ENCODE results near the gene TMEM208. TPM values are rescaled to one million over a fixed set of nuclear protein-coding genes. Genes with fewer than 3 reads are reported as not detected.

Gene TMEM208
- total and polyA plus RNA-seq, 2 of the 8 experiments (the other 6 are each of a cell fraction or from before 2014, with no cell fraction given) = 37.7 to 100.0 TPM

DNA sequence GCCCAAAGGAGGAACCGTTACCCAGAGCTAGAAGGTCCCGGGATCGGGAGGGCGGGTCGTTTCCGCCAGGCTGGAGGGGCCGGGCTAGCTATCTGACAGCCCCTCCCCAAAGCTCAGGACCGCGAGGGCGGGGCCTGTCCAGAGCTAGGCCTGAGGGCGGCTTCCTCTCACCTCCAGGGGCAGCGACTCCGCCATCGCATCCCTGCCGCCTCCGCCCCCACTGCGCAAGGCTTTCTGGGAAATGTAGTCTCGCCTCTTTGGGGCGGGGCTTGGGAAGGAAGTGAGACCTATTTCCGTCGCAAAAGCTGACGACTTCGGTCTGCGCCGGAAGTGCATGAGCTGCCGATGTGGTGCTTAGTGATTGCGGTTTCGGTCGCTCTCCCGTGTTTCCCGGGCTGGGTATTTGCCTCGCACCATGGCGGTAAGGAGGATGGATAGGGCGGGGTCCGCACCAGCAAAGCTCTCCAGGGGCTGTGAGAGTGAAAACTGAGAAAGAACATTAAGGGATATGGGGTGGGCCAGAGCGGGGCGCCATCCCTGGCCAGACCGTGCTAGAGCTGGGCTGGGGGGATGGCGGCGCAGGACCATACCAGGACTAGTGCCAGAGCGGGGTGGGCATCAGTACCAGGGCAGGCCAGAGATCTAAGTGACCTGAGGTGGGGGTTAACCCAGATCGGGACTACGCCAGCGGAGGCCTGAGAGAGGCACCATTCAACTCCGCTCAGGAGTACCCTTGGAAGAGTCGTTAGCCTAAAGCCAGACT lies at the start of gene TMEM208 (continued):
- no peak for TF ChIP-seq BACH1 (IDR thresholded peaks at IDR 0.05; ENCODE audit: low read length)
- peak; percentile 100 for TF ChIP-seq CREB1 (IDR thresholded peaks at IDR 0.05)
- TF ChIP-seq ASH2L (IDR thresholded peaks at IDR 0.05; ENCODE audit: low read length) = peak; percentile 86
- TF ChIP-seq KDM5A (IDR thresholded peaks at IDR 0.05; ENCODE audit: low read length) = peak; percentile 98
- TF ChIP-seq TAF7 (optimal IDR thresholded peaks at IDR 0.05; ENCODE audit: borderline replicate concordance, low read depth, low read length) = peak; percentile 44
- peak; percentile 94 for TF ChIP-seq POLR2AphosphoS5 (IDR thresholded peaks at IDR 0.05; ENCODE audit: low read depth, low read length)
- TF ChIP-seq SIRT6 (IDR thresholded peaks at IDR 0.05; ENCODE audit: low read length) = no peak
- peak; percentile 72 for TF ChIP-seq TBP (IDR thresholded peaks at IDR 0.05; ENCODE audit: low read depth, low read length)
- TF ChIP-seq SIX5 (IDR thresholded peaks at IDR 0.05; ENCODE audit: low read depth, low read length) = peak; percentile 89
- TF ChIP-seq SUZ12 (IDR thresholded peaks at IDR 0.05; ENCODE audit: low read length) = no peak
- TF ChIP-seq TCF12 (IDR thresholded peaks at IDR 0.05; ENCODE audit: low read depth, low read length) = no peak
- TF ChIP-seq GTF2F1 (IDR thresholded peaks at IDR 0.05; ENCODE audit: borderline replicate concordance, low read depth, low read length) = no peak; the same call in 1 of the 2 replicates
- TF ChIP-seq ZNF274 (IDR thresholded peaks at IDR 0.05; ENCODE audit: borderline replicate concordance, extremely low read depth, low read length) = no peak
- TF ChIP-seq BCL11A (IDR thresholded peaks at IDR 0.05; ENCODE audit: low read depth in 2 of 2, low read length in 2 of 2) = no peak
- peak; percentile 88; the same call in 1 of the 2 replicates for TF ChIP-seq EGR1 (IDR thresholded peaks at IDR 0.05; ENCODE audit: borderline replicate concordance, low read depth, low read length)
- no peak for TF ChIP-seq HDAC6 (IDR thresholded peaks at IDR 0.05; ENCODE audit: low read depth, low read length)
- no peak for TF ChIP-seq RFX5 (IDR thresholded peaks at IDR 0.05; ENCODE audit: borderline replicate concordance, low read depth, low read length)
- no peak for TF ChIP-seq RNF2 (IDR thresholded peaks at IDR 0.05; ENCODE audit: borderline replicate concordance, low read depth, low read length, missing control alignments, poor library complexity, severe bottlenecking)
- peak; percentile 66 to 94 for TF ChIP-seq POLR2A (IDR thresholded peaks at IDR 0.05; ENCODE audit: control extremely low read depth in 1 of 2, low read depth in 2 of 2, low read length in 2 of 2)
- no peak for TF ChIP-seq RAD21 (IDR thresholded peaks at IDR 0.05 in 1 of 2, conservative IDR thresholded peaks at IDR 0.05 in 1 of 2; ENCODE audit: low read depth in 2 of 2, low read length in 2 of 2)
- TF ChIP-seq TEAD4 (IDR thresholded peaks at IDR 0.05; ENCODE audit: low read depth, low read length) = no peak
- TF ChIP-seq SAP30 (IDR thresholded peaks at IDR 0.05; ENCODE audit: insufficient read depth, insufficient replicate concordance, low read length) = peak; percentile 82
- TF ChIP-seq, protein P1, sequence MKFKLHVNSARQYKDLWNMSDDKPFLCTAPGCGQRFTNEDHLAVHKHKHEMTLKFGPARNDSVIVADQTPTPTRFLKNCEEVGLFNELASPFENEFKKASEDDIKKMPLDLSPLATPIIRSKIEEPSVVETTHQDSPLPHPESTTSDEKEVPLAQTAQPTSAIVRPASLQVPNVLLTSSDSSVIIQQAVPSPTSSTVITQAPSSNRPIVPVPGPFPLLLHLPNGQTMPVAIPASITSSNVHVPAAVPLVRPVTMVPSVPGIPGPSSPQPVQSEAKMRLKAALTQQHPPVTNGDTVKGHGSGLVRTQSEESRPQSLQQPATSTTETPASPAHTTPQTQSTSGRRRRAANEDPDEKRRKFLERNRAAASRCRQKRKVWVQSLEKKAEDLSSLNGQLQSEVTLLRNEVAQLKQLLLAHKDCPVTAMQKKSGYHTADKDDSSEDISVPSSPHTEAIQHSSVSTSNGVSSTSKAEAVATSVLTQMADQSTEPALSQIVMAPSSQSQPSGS (IDR thresholded peaks at IDR 0.05; ENCODE audit: low read length) = no peak; the same call in 1 of the 2 replicates
- TF ChIP-seq MAFK (IDR thresholded peaks at IDR 0.05; ENCODE audit: low read depth, low read length) = no peak
